ENCODE data around the gene PLEKHA4. TPM values are rescaled to one million over a fixed set of nuclear protein-coding genes. Genes with fewer than 3 reads are reported as not detected.
A peak's percentile ranks its signal among the peaks of the same experiment; 100 is the strongest.
"Not testable (repeated sequence)": the region's sequence is repeated elsewhere in the genome, so short reads cannot be mapped to it uniquely, and the experiment has no call there.

The PLEKHA4 gene
- total RNA-seq, 1 donor: 6.0 TPM

DNA sequence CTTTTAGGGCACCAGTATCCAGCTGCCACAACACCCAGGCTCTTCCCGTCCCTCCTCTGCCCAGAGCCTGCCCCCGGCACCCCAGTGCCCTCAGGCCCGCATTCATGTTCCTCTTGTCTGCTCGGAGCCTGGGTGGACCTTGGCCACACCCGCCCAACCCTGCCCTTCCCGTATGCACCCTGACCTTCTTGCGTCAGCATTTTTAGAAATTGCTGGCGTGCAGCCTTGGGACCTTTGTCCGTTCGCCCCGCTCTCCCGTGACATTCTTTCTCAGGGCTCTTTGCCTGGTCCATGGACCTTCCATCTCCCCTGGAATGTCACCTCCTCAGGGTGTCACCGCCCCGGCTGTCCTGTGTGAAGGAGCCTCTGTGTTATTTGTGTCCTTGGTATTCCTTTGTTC lies 39.3 kb upstream of the PLEKHA4 start:
- DNase-seq (ENCODE audit: low read depth): no peak
- H3K4me3 ChIP-seq (ENCODE audit: low read depth, low read length): no peak overlapping the region
- TF ChIP-seq, protein P1, sequence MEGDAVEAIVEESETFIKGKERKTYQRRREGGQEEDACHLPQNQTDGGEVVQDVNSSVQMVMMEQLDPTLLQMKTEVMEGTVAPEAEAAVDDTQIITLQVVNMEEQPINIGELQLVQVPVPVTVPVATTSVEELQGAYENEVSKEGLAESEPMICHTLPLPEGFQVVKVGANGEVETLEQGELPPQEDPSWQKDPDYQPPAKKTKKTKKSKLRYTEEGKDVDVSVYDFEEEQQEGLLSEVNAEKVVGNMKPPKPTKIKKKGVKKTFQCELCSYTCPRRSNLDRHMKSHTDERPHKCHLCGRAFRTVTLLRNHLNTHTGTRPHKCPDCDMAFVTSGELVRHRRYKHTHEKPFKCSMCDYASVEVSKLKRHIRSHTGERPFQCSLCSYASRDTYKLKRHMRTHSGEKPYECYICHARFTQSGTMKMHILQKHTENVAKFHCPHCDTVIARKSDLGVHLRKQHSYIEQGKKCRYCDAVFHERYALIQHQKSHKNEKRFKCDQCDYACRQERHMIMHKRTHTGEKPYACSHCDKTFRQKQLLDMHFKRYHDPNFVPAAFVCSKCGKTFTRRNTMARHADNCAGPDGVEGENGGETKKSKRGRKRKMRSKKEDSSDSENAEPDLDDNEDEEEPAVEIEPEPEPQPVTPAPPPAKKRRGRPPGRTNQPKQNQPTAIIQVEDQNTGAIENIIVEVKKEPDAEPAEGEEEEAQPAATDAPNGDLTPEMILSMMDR (IDR thresholded peaks at IDR 0.05; ENCODE audit: insufficient read depth, low read depth, low read length): no peak

DNA sequence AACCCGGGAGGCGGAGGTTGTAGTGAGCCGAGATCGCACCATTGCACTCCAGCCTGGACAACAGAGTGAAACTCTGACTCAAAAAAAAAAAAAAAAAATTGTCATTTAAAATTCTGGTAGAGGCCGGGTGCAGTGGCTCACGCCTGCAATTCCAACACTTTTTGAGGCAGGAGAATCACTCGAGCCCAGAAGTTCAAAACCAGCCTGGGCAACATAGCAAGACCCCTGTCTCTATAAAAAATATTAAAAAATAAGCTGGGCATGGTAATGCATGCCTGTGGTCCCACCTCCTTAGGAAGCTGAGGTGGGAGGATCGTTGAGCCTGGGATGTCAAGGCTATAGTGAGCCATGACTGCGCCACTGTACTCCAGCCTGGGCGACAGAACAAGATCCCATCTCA lies 37.9 kb upstream of the PLEKHA4 start:
- TF ChIP-seq, protein P1 (IDR thresholded peaks at IDR 0.05; ENCODE audit: insufficient read depth, low read depth, low read length): no peak
- no peak overlapping the region for H3K4me3 ChIP-seq (ENCODE audit: low read depth, low read length)
- DNase-seq (ENCODE audit: low read depth): no peak

DNA sequence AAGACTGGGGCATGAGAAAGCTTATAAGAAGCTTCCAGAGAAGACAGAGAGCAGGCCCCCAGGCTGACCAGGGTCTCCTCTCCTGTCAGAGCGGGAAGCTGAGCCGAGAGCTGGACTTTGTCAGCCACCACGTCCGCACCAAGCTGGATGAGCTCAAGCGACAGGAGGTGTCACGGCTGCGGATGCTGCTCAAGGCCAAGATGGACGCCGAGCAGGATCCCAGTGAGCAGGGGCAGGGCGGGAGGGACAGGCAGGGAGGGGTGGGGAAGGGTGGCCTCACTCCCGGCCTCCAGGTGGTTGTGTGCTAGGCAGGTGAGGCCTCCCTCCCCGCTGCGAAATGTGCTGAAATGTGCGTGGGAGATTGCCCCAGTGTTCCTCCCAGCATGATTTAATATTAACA lies 37.2 kb upstream of the PLEKHA4 start:
- TF ChIP-seq, protein P1 (IDR thresholded peaks at IDR 0.05; ENCODE audit: insufficient read depth, low read depth, low read length): no peak
- no peak for DNase-seq (ENCODE audit: low read depth)
- no peak overlapping the region for H3K4me3 ChIP-seq (ENCODE audit: low read depth, low read length)

DNA sequence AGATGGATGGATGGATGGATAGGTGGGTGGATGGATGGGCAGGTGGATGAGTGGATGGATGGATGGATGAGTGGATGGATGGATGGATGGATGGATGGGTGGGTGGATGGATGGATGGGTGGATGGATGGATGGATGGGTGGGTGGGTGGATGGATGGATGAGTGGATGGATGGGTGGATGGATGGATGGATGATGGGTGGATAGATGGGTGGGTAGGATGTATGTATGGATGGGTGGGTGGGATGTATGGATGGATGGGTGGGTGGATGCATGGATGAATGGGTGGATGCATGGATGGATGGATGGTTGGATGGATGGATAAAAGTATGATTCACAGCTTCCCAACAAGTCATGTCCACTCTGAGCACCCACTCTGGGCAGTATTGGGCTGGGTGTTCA lies 35.4 kb upstream of the PLEKHA4 start:
- H3K4me3 ChIP-seq (ENCODE audit: low read depth, low read length); DNase-seq (ENCODE audit: low read depth): not testable (repeated sequence)

DNA sequence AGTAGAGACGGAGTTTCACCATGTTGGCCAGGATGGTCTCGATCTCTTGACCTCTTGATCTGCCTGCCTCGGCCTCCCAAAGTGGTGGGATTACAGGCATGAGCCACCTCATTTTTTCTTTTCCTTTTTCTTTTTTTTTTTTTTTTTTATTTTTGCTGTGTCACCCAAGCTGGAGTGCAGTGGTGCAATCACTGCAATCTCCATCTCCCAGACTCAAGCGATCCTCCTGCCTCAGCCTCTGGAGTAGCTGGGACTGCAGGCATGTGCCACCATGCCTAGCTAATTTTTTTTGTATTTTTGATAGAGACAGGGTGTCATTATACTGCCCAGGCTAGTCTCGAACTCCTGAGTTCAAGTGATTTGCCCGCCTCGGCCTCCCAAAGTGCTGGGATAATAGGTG lies 33.9 kb upstream of the PLEKHA4 start:
- not testable (repeated sequence) for H3K4me3 ChIP-seq (ENCODE audit: low read depth, low read length); DNase-seq (ENCODE audit: low read depth)

DNA sequence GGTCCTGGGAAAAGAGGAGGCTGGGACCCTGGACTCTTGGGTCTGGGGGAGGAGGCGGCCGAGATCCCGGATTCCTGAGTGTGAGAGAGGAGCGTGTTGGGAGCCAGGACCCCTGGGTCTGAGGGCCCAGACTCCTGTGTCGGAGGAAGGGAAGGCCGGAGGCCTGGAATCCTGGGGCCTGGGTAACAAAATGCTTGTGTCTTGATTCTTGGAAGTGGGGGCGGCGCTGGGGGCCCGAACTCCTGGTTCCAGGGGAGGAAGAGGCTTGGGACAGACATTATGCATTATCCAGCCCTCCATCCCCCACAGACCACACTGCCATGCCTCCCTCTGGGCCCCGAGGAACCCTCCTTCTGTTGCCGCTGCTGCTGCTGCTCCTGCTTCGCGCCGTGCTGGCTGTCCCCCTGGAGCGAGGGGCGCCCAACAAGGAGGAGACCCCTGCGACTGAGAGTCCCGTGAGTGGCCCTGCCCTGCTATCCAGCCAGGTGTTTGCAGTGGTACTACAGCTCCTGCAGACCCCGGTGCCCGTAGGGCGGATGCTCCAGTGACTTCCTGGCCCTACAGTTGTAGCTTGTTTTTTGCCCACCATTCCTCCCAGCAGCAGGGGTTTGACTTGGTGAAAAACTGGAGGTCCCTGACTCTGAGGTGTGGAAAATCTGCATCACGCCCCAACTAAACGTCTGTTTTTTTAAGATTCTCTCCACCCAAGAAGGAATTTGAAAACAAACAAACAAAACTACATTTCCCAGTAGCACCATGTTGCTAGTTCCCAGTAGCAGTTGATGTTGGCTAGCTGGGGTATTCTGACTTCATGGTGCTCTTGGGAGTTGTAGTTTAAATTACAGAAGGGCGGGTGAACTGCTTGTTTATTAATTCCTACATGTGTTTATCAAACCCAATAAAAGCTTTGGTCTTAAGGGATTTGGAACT lies 32.3 kb upstream of the PLEKHA4 start:
- TF ChIP-seq, protein P1 (IDR thresholded peaks at IDR 0.05; ENCODE audit: insufficient read depth, low read depth, low read length): no peak
- DNase-seq (ENCODE audit: low read depth): peak; percentile 59
- H3K4me3 ChIP-seq (ENCODE audit: low read depth, low read length): peak overlapping the region; percentile 89

DNA sequence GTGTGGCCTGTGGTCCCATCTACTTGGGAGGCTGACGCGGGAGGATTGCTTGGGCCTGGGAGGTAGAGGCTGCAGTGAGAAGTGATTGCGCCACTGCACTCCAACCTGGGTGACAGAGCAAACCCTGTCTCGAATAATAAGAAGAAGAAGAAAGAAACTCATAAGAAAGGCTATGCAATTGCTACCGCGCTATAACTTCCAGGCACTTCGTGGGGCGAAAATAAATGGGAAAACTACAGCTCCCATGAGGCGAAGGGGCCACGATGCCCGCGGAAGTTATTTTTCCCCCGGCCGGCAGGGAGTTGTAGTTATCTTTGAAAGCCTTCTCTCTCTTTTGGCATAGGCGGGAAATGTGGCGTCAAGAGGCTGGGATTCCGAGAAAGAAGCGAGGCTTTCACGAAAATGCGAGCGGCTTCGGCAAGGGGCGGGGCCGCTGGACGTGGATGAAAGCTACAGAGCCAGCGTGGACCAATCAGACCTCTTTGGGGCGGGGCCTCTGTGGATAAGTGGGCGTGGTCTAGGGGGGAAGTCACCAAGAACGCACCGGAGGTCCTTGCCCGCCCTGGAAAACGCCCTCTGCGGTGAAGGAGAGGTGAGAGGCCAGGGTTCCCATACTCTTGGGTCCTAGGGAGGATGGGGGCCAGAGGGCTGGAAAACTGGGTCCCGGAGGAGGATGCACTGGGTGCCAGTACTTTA lies 31.5 kb upstream of the PLEKHA4 start, which contains the start of gene NUCB1:
TSS of gene NUCB1 (plus strand) at position 532 of the 696 bp plus-strand sequence. CDS start 485 bp downstream, outside the sequence.
- peak; percentile 99 for DNase-seq (ENCODE audit: low read depth)
- H3K4me3 ChIP-seq (ENCODE audit: low read depth, low read length): peak within 1 kb of the TSS; percentile 89
- TF ChIP-seq, protein P1 (IDR thresholded peaks at IDR 0.05; ENCODE audit: insufficient read depth, low read depth, low read length): peak; percentile 32

DNA sequence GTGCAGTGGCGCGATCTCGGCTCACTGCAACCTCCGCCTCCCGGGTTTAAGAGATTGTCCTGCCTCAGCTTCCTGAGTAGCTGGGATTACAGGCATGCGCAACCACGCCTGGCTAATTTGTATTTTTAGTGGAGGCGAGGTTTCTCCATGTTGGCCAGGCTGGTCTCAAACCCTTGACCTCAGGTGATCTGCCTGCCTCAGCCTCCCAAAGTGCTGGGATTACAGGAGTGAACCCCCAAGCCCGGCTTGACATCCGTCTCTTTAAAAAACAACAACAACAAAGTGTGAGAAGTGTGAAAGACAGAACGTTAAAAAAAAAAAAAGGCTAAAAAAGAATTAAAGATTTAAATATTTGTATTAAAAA lies 31.0 kb upstream of the PLEKHA4 start:
- peak overlapping the region; percentile 89 for H3K4me3 ChIP-seq (ENCODE audit: low read depth, low read length)
- DNase-seq (ENCODE audit: low read depth): not testable (repeated sequence)
